NCI-H69 (cell line): ENCODE data around the gene SRPX2.
A peak's percentile ranks its signal among the peaks of the same experiment; 100 is the strongest.

Experiments
- DNase-seq: peaks from one replicate; lab custom pipeline; 2025; lab: John Stamatoyannopoulos, UW

The SRPX2 gene

GRCh38 chrX:100649550-100650356 is 5.8 kb downstream of the SRPX2 start:
- peak; percentile 78 for DNase-seq

GRCh38 chrX:100650841-100651240 is 6.8 kb downstream of the SRPX2 start:
- DNase-seq, result no peak

GRCh38 chrX:100652266-100652665 is 8.3 kb downstream of the SRPX2 start:
- no peak for DNase-seq

- peak; percentile 81 for DNase-seq
These were observed 10.3 kb downstream of the SRPX2 start for GRCh38 chrX:100654261-100654660.

GRCh38 chrX:100658941-100659381 is 15.0 kb downstream of the SRPX2 start:
- DNase-seq, result peak; percentile 86

- DNase-seq, result peak; percentile 82
These were observed 15.6 kb downstream of the SRPX2 start for GRCh38 chrX:100659431-100660137.

- no peak for DNase-seq
These were observed 18.2 kb downstream of the SRPX2 start for GRCh38 chrX:100662170-100662569.

- peak; percentile 17 for DNase-seq
These were observed 18.8 kb downstream of the SRPX2 start for GRCh38 chrX:100662796-100663195.

- peak; percentile 80 for DNase-seq
These were observed 19.6 kb downstream of the SRPX2 start for GRCh38 chrX:100663642-100664041.

GRCh38 chrX:100672966-100673365 is 29.0 kb downstream of the SRPX2 start:
- no peak for DNase-seq

GRCh38 chrX:100673397-100673953 is 29.5 kb downstream of the SRPX2 start:
- no peak for DNase-seq

- DNase-seq, result no peak
These were observed 30.7 kb downstream of the SRPX2 start for GRCh38 chrX:100674705-100675104.

GRCh38 chrX:100677611-100678181 is 33.7 kb downstream of the SRPX2 start:
- no peak for DNase-seq

GRCh38 chrX:100680756-100681155 is 36.8 kb downstream of the SRPX2 start:
- no peak for DNase-seq

GRCh38 chrX:100681599-100681998 is 37.6 kb downstream of the SRPX2 start:
- no peak for DNase-seq

GRCh38 chrX:100682939-100683338 is 38.9 kb downstream of the SRPX2 start:
- no peak for DNase-seq

- peak; percentile 81 for DNase-seq
These were observed 41.4 kb downstream of the SRPX2 start for GRCh38 chrX:100685284-100685996.

- no peak for DNase-seq
These were observed 42.0 kb downstream of the SRPX2 start for GRCh38 chrX:100685997-100686305.

GRCh38 chrX:100687128-100687527 is 43.1 kb downstream of the SRPX2 start:
- DNase-seq, result no peak

GRCh38 chrX:100687546-100687945 is 43.5 kb downstream of the SRPX2 start:
- DNase-seq, result no peak

GRCh38 chrX:100695302-100695701 is 51.3 kb downstream of the SRPX2 start:
- DNase-seq, result peak; percentile 82

- DNase-seq, result peak; percentile 39
These were observed 52.0 kb downstream of the SRPX2 start for GRCh38 chrX:100695991-100696390.
